HCT116 (cell line): ENCODE results near the gene ACTBL2. TPM values are rescaled to one million over a fixed set of nuclear protein-coding genes. Genes with fewer than 3 reads are reported as not detected.

Experiments used
- ATAC-seq: fragments of 200-7000 bp; cut with Tn5 transposase; 2 replicates; pipeline ENCODE4 v1.9.1; 2020; ENCODE audit warnings: mild to moderate bottlenecking, moderate library complexity
- BruUV-seq: library from RNA; stranded (reverse); fragments of 400-500 nt; replicated peaks from 2 replicates; lab custom pipeline; 2021; lab: Mats Ljungman, UMichigan
- CTCF ChIA-PET: fragments of 300-600 bp; sonication (Branson Sonifier 250); formaldehyde crosslinking; loops from one replicate; lab custom pipeline; 2021; ENCODE audit warnings: antibody characterized with exemption; lab: Charles Lee
- POLR2A ChIA-PET: fragments of 300-600, 350-600 bp; sonication (Branson Sonifier 250); formaldehyde crosslinking; loops from one replicate; lab custom pipeline; 2021; ENCODE audit warnings: antibody characterized with exemption; lab: Charles Lee
- RAD21 ChIA-PET, 2 experiments: fragments of 300-600 bp; sonication (Branson Sonifier 250); formaldehyde crosslinking; loops; one replicate each; lab custom pipeline; 2023; ENCODE audit warnings: low total read pairs in 2 of 2; ENCODE audit not compliant: uncharacterized antibody in 2 of 2, unreplicated experiment in 2 of 2, low non-redundant PET in 1 of 2; lab: Charles Lee
- DNase-seq: peaks from one replicate; pipeline ENCODE4 v3.0.0-alpha.2; 2010; ENCODE audit warnings: low read depth, low spot score
- H2AFZ ChIP-seq: fragments of 200-600 bp; shearing (Covaris generic), sonication (generic); 2 replicates; pipeline ENCODE4 v1.6.1; 2017; ENCODE audit warnings: low read depth, mixed run types, mixed read lengths, antibody characterized with exemption, low read length; ENCODE audit not compliant: poor library complexity, severe bottlenecking
- H3K27ac ChIP-seq: 2 replicates; pipeline ENCODE4 v1.5.1; 2012; ENCODE audit warnings: low read depth, low read length
- H3K27me3 ChIP-seq: fragments of 200-600 bp; sonication (generic); 2 replicates; pipeline ENCODE4 v1.6.1; 2016; ENCODE audit warnings: mixed run types, low read length, mixed read lengths; ENCODE audit not compliant: insufficient read depth
- H3K36me3 ChIP-seq, 2 experiments: fragments of 200-500 bp in 1 of 2; fragments of 200-600 bp in 1 of 2; sonication (Bioruptor generic) in 1 of 2; sonication (generic) in 1 of 2; 2 replicates each; pipeline versions ENCODE4 v1.5.1 to v1.6.1; 2014 to 2016; ENCODE audit warnings: low read length in 2 of 2, inconsistent platforms in 1 of 2, mixed read lengths in 1 of 2, mixed run types in 1 of 2; ENCODE audit not compliant: insufficient read depth in 2 of 2, control insufficient read depth in 1 of 2
- H3K4me1 ChIP-seq, 2 experiments: fragments of 200-600 bp in 1 of 2; sonication (generic) in 1 of 2; 2 replicates each; pipeline versions ENCODE4 v1.5.1 to v1.6.1; 2012 to 2017; ENCODE audit warnings: low read length in 2 of 2, inconsistent platforms in 1 of 2, mild to moderate bottlenecking in 1 of 2, mixed read lengths in 1 of 2, mixed run types in 1 of 2, moderate library complexity in 1 of 2; ENCODE audit not compliant: insufficient read depth in 2 of 2, control insufficient read depth in 1 of 2
- H3K4me2 ChIP-seq: fragments of 200-600 bp; sonication (generic); 2 replicates; pipeline ENCODE4 v1.6.1; 2017; ENCODE audit warnings: mixed run types, low read length, mixed read lengths
- H3K4me3 ChIP-seq, 2 experiments: fragments of 200-600 bp in 1 of 2; sonication (generic) in 1 of 2; replicated peaks in 1 of 2; 2 replicates each; pipeline ENCODE4 v1.5.1; 2011 to 2016; ENCODE audit warnings: low read length in 2 of 2, control low read depth in 1 of 2, low read depth in 1 of 2, mild to moderate bottlenecking in 1 of 2, mixed read lengths in 1 of 2, mixed run types in 1 of 2
- H3K79me2 ChIP-seq: fragments of 200-600 bp; sonication (generic); 2 replicates; pipeline ENCODE4 v1.6.1; 2017; ENCODE audit warnings: mild to moderate bottlenecking, mixed run types, low read length, moderate library complexity, mixed read lengths; ENCODE audit not compliant: insufficient read depth
- H3K9ac ChIP-seq: fragments of 200-600 bp; sonication (generic); 2 replicates; pipeline ENCODE4 v1.6.1; 2016; ENCODE audit warnings: low read length, mixed read lengths
- H3K9me2 ChIP-seq: fragments of 200-600 bp; sonication (generic), shearing (Covaris generic); 2 replicates; pipeline ENCODE4 v1.6.1; 2017; ENCODE audit warnings: mixed run types, mild to moderate bottlenecking, moderate library complexity; ENCODE audit not compliant: insufficient read depth
- H3K9me3 ChIP-seq, 2 experiments: fragments of 200-500 bp in 1 of 2; fragments of 200-600 bp in 1 of 2; sonication (Bioruptor generic) in 1 of 2; sonication (generic) in 1 of 2; 2 replicates each; pipeline ENCODE4 v1.6.1; 2014 to 2017; ENCODE audit warnings: low read length in 2 of 2, mixed read lengths in 2 of 2, inconsistent platforms in 1 of 2, low read depth in 1 of 2, mild to moderate bottlenecking in 1 of 2, mixed run types in 1 of 2, moderate library complexity in 1 of 2; ENCODE audit not compliant: control insufficient read depth in 1 of 2, insufficient read depth in 1 of 2
- H4K20me1 ChIP-seq: fragments of 200-600 bp; sonication (generic), shearing (Covaris generic); 2 replicates; pipeline ENCODE4 v1.6.1; 2017; ENCODE audit warnings: mixed run types, mild to moderate bottlenecking, moderate library complexity; ENCODE audit not compliant: insufficient read depth
- CTCF ChIP-seq, 3 experiments: fragments of 200-600 bp in 1 of 3; sonication (generic) in 1 of 3; IDR thresholded peaks in 2 of 3; conservative IDR thresholded peaks in 1 of 3; 2 replicates each; pipeline ENCODE4 v1.5.1; 2012 to 2017; ENCODE audit warnings: low read depth in 2 of 3, low read length in 2 of 3, antibody characterized with exemption in 1 of 3, borderline replicate concordance in 1 of 3, control low read depth in 1 of 3, mild to moderate bottlenecking in 1 of 3, mixed read lengths in 1 of 3, mixed run types in 1 of 3, moderate library complexity in 1 of 3; ENCODE audit not compliant: insufficient read depth in 1 of 3
- EGR1 ChIP-seq: IDR thresholded peaks from 2 replicates; pipeline ENCODE4 v1.6.1; 2012; ENCODE audit warnings: low read depth
- EZH2phosphoT487 ChIP-seq: fragments of 200-600 bp; IDR thresholded peaks from 2 replicates; pipeline ENCODE4 v1.6.1; 2018; ENCODE audit warnings: antibody characterized with exemption, borderline replicate concordance
- JUND ChIP-seq: IDR thresholded peaks from 2 replicates; pipeline ENCODE4 v1.6.1; 2012
- RAD21 ChIP-seq: IDR thresholded peaks from 2 replicates; pipeline ENCODE4 v1.6.1; 2012; ENCODE audit warnings: low read depth, mild to moderate bottlenecking
- REST ChIP-seq: IDR thresholded peaks from 2 replicates; pipeline ENCODE4 v1.6.1; 2012; ENCODE audit warnings: low read depth
- SP1 ChIP-seq: IDR thresholded peaks from 2 replicates; pipeline ENCODE4 v1.6.1; 2012; ENCODE audit warnings: low read depth
- YY1 ChIP-seq: IDR thresholded peaks from 2 replicates; pipeline ENCODE4 v1.6.1; 2011; ENCODE audit warnings: low read length, low read depth, moderate library complexity, mild to moderate bottlenecking; ENCODE audit not compliant: insufficient replicate concordance; ENCODE audit errors: extremely low read depth
- ZNF274 ChIP-seq: fragments of 200-500 bp; sonication (Bioruptor generic); IDR thresholded peaks from 2 replicates; pipeline ENCODE4 v1.6.1; 2014; ENCODE audit warnings: mild to moderate bottlenecking, low read depth, low read length, inconsistent platforms
- intact Hi-C: fragments of 100-400 bp; cut with micrococcal nuclease; formaldehyde crosslinking; loops from 2 replicates; pipeline ENCODE4 v1.10.0; 2022
- total RNA-seq: library from RNA; stranded (reverse); gene quantifications from one replicate; pipeline ENCODE4 v1.2.1, GENCODE V29; 2021; ENCODE audit not compliant: unreplicated experiment

The ACTBL2 gene
- total RNA-seq, 1 experiment from 2014 or later = 0.07 TPM

- DNase-seq = peak; percentile 23
- H3K79me2 ChIP-seq = no peaks in the 10 kb centered on the region
- no peak overlapping the region for H3K4me3 ChIP-seq
- CTCF ChIA-PET = interaction anchor here (0.6 to 1.0 kb wide), 3 partner anchors 66 to 135 kb away, joined by 3 read pairs; no protein-coding TSS in a partner anchor
- no peak for TF ChIP-seq EGR1
- no peak for TF ChIP-seq JUND
- no peak for TF ChIP-seq SP1
- no peak for TF ChIP-seq EZH2phosphoT487
- no peak for TF ChIP-seq YY1
- no peak for TF ChIP-seq ZNF274
- no peak for TF ChIP-seq REST
- peak; percentile 68 for TF ChIP-seq RAD21
- peak; percentile 47 to 58 (median 52); a peak in 5 of 6 replicates for TF ChIP-seq CTCF (IDR thresholded peaks at IDR 0.05 in 2 of 3, conservative IDR thresholded peaks at IDR 0.05 in 1 of 3; ENCODE audit: borderline replicate concordance in 1 of 3, insufficient read depth in 1 of 3, low read depth in 2 of 3, low read length in 2 of 3)
- no peak overlapping the region for H3K27ac ChIP-seq
- H3K9me2 ChIP-seq = no peaks in the 10 kb centered on the region
- intact Hi-C loops = loop anchor here (1.0 kb wide), 2 partner anchors 95 to 135 kb away; no protein-coding TSS in a partner anchor
- no peaks in the 10 kb centered on the region for H3K9me3 ChIP-seq
- RAD21 ChIA-PET = interaction anchor here in 1 of 2 experiments (0.6 kb wide), 1 partner anchor 765 kb away, joined by 3 read pairs; no protein-coding TSS in a partner anchor
- H3K27me3 ChIP-seq = no peaks in the 10 kb centered on the region
- H4K20me1 ChIP-seq = no peaks in the 10 kb centered on the region
- peak overlapping the region; percentile 67 for H2AFZ ChIP-seq
- no TSS peak for BruUV-seq
- H3K4me1 ChIP-seq = peaks cover 14 to 21% of the 10 kb centered on the region in 2 experiments; a peak in 3 of 4 replicates
- no peak overlapping the region for H3K9ac ChIP-seq
- peak; percentile 67; the same call in 1 of the 2 replicates for ATAC-seq
- H3K4me2 ChIP-seq = no peak overlapping the region
- POLR2A ChIA-PET = no interaction called here
- H3K36me3 ChIP-seq = no peaks in the 10 kb centered on the region
Observed at GRCh38 chr5:57432876-57433275, 49.7 kb downstream of the ACTBL2 start.
